GM12864 (cell line): ENCODE results near the gene SHROOM3.
"Not testable (repeated sequence)": the region's sequence is repeated elsewhere in the genome, so short reads cannot be mapped to it uniquely, and the experiment has no call there.

Experiments
- DNase-seq: peaks from one replicate; pipeline ENCODE4 v3.0.0-alpha.2; 2011; ENCODE audit warnings: low read depth
- H3K4me3 ChIP-seq: 2 replicates; pipeline ENCODE4 v1.5.1; 2011; ENCODE audit warnings: mild to moderate bottlenecking, low read depth, low read length, control low read depth
- TF ChIP-seq, protein P1 (sequence below): IDR thresholded peaks from 2 replicates; pipeline ENCODE4 v1.5.1; 2011; ENCODE audit warnings: low read depth, mild to moderate bottlenecking, moderate library complexity, low read length, control low read depth, inconsistent platforms; ENCODE audit errors: missing control alignments

SHROOM3 gene

DNA sequence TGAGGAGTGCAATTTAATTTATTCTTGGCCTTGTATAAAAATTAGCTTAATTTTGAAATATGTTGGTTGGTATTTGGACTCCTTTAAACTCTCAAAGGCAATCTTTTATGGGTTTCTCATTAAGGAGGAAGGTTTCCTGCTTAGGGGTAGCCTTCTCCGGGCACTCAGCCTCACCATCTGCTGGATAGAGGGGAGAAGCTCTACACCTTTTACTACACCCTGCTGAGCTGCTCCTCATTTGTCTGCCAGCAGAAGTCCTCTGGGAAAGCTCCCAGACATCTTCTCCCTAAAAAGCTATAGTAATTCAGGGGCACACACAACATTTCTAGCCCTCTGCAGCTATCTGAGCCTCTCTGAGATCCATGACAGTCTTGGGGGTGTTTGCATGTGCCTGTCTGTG lies 283.8 kb downstream of the SHROOM3 start:
- DNase-seq = no peak
- TF ChIP-seq, protein P1, sequence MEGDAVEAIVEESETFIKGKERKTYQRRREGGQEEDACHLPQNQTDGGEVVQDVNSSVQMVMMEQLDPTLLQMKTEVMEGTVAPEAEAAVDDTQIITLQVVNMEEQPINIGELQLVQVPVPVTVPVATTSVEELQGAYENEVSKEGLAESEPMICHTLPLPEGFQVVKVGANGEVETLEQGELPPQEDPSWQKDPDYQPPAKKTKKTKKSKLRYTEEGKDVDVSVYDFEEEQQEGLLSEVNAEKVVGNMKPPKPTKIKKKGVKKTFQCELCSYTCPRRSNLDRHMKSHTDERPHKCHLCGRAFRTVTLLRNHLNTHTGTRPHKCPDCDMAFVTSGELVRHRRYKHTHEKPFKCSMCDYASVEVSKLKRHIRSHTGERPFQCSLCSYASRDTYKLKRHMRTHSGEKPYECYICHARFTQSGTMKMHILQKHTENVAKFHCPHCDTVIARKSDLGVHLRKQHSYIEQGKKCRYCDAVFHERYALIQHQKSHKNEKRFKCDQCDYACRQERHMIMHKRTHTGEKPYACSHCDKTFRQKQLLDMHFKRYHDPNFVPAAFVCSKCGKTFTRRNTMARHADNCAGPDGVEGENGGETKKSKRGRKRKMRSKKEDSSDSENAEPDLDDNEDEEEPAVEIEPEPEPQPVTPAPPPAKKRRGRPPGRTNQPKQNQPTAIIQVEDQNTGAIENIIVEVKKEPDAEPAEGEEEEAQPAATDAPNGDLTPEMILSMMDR = no peak
- H3K4me3 ChIP-seq = no peak overlapping the region

DNA sequence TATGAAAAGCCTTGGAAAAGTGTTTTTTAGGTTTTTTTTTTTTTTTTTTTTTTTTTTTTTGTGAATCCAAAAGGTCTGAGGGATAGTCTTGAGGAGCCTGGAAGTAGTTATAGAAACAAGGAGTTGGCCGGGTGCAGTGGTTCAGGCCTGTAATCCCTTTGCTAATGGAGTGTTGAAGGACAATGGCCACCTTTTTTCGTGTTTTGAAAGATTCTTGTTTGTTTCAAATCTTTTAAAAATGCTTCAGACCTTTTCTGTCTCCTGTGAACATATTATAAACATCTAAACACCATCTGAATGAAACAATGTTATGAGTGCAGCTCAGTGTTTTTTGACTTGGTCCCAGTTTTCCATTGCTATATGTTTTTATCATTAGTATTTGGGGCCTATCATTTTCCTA lies 285.1 kb downstream of the SHROOM3 start:
- no peak overlapping the region for H3K4me3 ChIP-seq
- TF ChIP-seq, protein P1 = no peak
- no peak for DNase-seq

DNA sequence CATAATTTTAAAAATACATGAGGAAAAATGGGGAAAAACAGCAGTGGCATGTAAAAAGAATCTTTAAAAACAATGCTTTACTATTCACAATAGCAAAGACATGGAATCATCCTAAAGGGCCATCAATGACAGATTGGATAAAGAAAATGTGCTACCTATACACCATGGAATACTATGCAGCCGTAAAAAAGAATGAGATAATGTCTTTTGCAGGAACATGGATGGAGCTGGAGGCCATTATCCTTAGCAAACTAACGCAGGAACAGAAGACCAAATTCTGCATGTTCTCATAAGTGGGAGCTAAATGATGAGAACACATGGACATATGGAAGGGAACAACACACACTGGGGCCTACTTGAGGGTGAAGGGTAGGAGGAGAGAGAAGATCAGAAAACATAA lies 287.1 kb downstream of the SHROOM3 start:
- not testable (repeated sequence) for H3K4me3 ChIP-seq, DNase-seq

DNA sequence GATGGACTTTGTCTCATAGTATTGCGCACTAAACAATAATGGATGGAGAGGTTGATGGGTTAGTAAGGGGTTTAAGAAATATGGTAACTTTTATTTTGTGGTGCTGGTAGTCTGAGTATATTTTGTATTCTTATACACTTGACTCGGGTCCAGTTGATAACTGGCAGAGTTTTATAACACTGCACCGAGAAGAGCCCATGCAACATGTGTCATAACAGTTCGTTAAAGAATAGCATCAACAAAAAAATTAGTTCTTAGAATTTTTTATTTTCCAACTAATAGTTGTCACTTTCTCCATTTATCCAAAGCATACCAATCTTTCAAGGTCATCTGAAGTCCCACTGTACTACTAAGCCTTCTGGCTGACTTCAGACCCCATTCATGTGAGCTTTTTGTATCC lies 287.8 kb downstream of the SHROOM3 start:
- TF ChIP-seq, protein P1 = no peak
- H3K4me3 ChIP-seq = no peak overlapping the region
- DNase-seq = no peak

DNA sequence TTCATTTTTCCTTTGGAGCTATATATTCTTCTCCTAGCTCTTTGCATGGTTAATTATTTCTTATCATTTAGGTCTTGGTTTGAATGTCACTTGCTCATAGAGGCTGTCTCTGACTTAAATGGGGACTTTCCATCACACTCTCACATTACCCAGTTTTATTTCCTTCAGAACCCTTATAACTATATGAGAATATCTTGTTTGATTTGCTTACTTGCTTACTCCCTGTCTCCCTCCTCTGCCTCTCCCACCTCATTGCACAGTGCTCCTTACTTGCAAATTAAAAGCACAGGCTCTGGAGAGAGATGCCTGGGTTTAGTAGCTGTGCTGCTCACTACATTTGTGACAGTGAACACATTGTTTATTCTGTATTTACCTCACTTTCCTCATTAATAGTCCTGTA lies 288.3 kb downstream of the SHROOM3 start:
- no peak for DNase-seq
- H3K4me3 ChIP-seq = no peak overlapping the region
- TF ChIP-seq, protein P1 = no peak

DNA sequence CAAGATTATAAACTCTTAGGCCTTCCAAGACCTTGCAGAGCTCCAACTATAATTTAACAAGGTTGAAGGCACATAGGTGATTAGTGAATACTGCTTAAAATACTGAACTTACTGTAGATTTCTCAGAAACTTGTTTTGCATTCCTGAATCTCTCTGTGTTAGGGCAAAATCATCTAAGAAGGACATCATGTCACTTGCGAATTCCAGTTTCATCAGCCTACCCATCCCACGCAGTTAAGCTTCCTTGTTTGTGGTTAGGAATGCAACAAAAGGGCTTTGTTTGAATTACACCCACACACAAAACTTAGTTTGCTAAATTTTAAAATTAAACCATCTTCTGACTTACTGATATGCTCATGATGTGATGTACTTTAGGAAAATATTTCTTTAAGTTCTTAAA lies 288.9 kb downstream of the SHROOM3 start:
- TF ChIP-seq, protein P1 = no peak
- H3K4me3 ChIP-seq = no peak overlapping the region
- no peak for DNase-seq

DNA sequence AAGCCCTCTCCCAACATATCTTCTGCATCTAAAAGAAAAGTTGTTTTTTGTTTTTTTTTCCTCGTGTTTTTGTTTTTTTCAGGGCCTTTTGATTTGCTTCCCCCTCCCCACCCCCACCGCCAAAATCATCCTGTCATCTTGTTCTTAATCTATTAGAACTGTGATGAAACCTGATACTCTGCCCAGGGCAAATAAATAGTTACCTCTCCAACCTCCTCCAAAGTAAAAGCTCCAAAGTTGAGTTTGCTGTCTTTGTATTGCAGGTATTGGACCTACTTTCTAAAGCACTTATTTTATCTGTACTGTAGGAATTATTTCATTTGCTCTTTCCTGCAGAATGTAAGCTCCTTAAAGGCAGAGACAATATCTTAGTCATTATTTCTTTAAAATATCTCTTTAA lies 290.0 kb downstream of the SHROOM3 start:
- H3K4me3 ChIP-seq = no peak overlapping the region
- no peak for DNase-seq
- TF ChIP-seq, protein P1 = no peak

DNA sequence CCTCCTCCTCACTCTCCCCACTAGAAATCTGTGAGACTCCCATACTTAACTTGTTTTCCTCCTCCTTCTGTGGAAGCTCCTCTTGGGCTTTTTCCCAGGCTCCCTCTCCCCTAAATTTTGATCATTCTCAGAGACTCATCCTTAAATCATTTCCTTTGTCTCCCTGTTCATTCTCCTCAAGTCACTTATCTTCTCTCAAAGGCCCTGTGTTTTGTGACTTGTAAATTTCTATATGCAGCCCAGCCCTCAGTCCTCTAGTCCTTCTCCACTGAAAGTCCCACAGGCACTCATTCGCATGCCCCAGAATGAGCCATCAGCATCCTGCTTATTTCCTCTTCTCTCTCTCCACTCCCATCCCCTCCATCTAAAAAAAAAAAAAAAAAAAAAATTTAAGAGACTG lies 291.1 kb downstream of the SHROOM3 start:
- TF ChIP-seq, protein P1 = no peak
- H3K4me3 ChIP-seq = no peak overlapping the region
- no peak for DNase-seq
